HG03520 (cell line): Measurements from ENCODE around the gene C2CD4D.

Experiments used
- ATAC-seq: cut with Tn5 transposase; IDR thresholded peaks from one replicate; pipeline ENCODE4 v1.9.1; 2021; ENCODE audit warnings: mild to moderate bottlenecking, moderate library complexity; ENCODE audit not compliant: unreplicated experiment

C2CD4D gene

DNA sequence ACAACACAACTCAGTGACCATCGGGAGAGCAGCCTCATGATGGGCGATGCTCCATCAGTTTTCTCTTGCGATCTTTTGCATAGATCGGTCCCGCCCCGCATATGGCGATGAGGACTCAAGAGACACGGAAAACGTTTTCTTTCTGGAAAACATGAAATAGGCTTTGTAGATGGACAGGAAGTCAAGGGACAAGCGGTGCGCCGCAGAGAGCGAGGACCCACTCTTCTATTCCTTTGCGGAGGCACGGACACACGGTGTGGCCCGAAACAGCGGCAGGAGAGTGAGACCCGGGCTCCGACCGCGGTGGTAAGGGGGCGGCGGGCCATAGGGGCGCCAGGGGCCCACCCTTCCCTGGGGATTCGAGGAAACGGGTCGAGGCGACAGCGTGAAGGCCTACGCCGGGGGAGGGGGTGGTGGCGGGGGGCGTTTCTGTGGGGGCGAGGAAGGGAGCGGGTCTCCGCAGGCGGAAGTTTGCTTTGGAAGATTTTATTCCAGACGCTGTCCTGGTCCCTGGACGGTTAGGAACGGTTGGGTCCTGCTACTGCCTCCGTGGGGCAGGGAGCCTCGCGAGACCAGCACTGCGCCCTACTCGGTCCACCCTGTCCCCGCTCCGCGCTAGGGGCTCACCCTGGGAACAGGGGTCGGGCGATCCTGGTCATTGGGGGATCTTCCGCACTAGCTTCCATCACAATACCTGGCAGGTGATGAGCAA is 48.5 kb downstream of the C2CD4D start:
- no peak for ATAC-seq

DNA sequence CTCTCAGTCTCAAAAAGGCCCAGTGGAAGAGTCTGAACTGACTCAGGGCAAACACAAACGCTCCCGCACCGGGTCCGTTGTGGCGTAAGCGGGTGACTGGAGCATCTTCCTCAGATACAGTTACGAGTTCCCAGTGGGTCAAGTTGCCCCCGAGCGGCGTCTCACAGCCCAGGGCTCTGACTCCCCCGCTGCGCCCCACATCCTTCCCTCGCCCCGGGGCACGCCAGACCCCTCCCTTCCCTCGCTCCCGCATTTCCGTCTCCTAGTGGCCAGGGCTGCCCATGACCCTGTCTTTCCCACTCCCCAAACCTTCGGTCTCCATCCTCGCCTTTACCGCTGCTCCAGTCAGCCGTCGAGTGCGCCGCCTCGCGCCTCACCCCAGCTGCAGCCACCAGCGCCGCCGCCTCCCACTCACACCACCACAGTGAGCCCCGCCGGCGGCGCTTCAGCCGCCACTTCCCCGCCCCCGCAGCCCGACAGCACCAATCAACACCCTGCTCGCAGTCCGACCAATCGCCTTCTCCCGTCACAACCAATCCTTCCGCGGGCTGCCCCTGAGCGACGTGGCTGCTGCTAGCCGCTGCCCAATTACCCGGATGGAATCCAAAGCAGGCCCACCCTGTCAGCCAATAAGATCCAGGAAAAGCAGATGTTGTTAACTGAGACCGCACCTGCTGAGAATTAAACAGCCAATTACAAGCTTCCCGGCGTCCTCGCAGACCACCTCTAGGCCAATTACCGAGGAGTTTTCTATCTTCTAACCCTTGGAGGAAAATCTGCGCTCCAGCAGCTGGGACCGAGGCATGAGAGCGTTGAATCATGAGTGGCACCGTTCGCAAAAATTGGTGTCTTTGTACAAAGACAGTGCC is 49.3 kb downstream of the C2CD4D start, which contains the start of gene TDRKH:
TDRKH (minus strand) TSS at position 430 of the 869 bp plus-strand sequence. CDS start 7,478 bp downstream, outside the sequence.
- ATAC-seq: peak; percentile 91
